H9 (cell line): Measurements from ENCODE around the gene CPLX1. TPM values are rescaled to one million over a fixed set of nuclear protein-coding genes. Genes with fewer than 3 reads are reported as not detected.

Source experiments
- DNase-seq: peaks from one replicate; pipeline ENCODE4 v3.0.0-alpha.2; 2017
- H2AFZ ChIP-seq: one replicate; pipeline ENCODE4 v1.6.1; 2013; ENCODE audit warnings: mild to moderate bottlenecking, low read length, control low read depth, moderate library complexity
- H2AK5ac ChIP-seq: 2 replicates; pipeline ENCODE4 v1.6.1; 2013; ENCODE audit warnings: low read length, control low read depth, mixed read lengths; ENCODE audit not compliant: insufficient read length
- H2BK120ac ChIP-seq: one replicate; pipeline ENCODE4 v1.6.1; 2013; ENCODE audit warnings: low read depth, mild to moderate bottlenecking, low read length, control low read depth, inconsistent platforms; ENCODE audit not compliant: poor library complexity, severe bottlenecking
- H2BK12ac ChIP-seq: 2 replicates; pipeline ENCODE4 v1.6.1; 2013; ENCODE audit warnings: low read length, control low read depth, mixed read lengths, low read depth; ENCODE audit not compliant: insufficient read length
- H2BK15ac ChIP-seq: 2 replicates; pipeline ENCODE4 v1.6.1; 2013; ENCODE audit warnings: low read depth, low read length, control low read depth
- H2BK20ac ChIP-seq: one replicate; pipeline ENCODE4 v1.6.1; 2013; ENCODE audit warnings: low read depth, mild to moderate bottlenecking, low read length, control low read depth, inconsistent platforms; ENCODE audit not compliant: poor library complexity, severe bottlenecking
- H2BK5ac ChIP-seq: 2 replicates; pipeline ENCODE4 v1.6.1; 2013; ENCODE audit warnings: low read length, control low read depth, mixed read lengths; ENCODE audit not compliant: insufficient read length
- H3K14ac ChIP-seq: 2 replicates; pipeline ENCODE4 v1.6.1; 2013; ENCODE audit warnings: low read length, control low read depth; ENCODE audit not compliant: insufficient read depth
- H3K18ac ChIP-seq: 2 replicates; pipeline ENCODE4 v1.6.1; 2013; ENCODE audit warnings: low read depth, mild to moderate bottlenecking, mixed read lengths, low read length, control low read depth; ENCODE audit not compliant: insufficient read length
- H3K23ac ChIP-seq: 2 replicates; pipeline ENCODE4 v1.6.1; 2013; ENCODE audit warnings: low read length, control low read depth, mixed read lengths, low read depth; ENCODE audit not compliant: insufficient read length
- H3K23me2 ChIP-seq: 2 replicates; pipeline ENCODE4 v1.6.1; 2013; ENCODE audit warnings: low read depth, mild to moderate bottlenecking, mixed read lengths, low read length, control low read depth; ENCODE audit not compliant: insufficient read length, poor library complexity, severe bottlenecking
- H3K27ac ChIP-seq: 2 replicates; pipeline ENCODE4 v1.5.1; 2013; ENCODE audit warnings: low read length, control low read depth, mixed read lengths, low read depth; ENCODE audit not compliant: insufficient read length
- H3K27me3 ChIP-seq: 2 replicates; pipeline ENCODE4 v1.6.1; 2013; ENCODE audit warnings: low read length, control low read depth, inconsistent platforms; ENCODE audit not compliant: insufficient read depth
- H3K4ac ChIP-seq: 2 replicates; pipeline ENCODE4 v1.6.1; 2013; ENCODE audit warnings: low read depth, mild to moderate bottlenecking, control low read depth, inconsistent platforms, low read length, moderate library complexity
- H3K4me1 ChIP-seq: 2 replicates; pipeline ENCODE4 v1.6.1; 2013; ENCODE audit warnings: low read length, control low read depth, inconsistent platforms; ENCODE audit not compliant: insufficient read depth
- H3K4me2 ChIP-seq: 2 replicates; pipeline ENCODE4 v1.6.1; 2013; ENCODE audit warnings: low read length, control low read depth, mixed read lengths; ENCODE audit not compliant: insufficient read length, insufficient read depth
- H3K56ac ChIP-seq: 2 replicates; pipeline ENCODE4 v1.6.1; 2013; ENCODE audit warnings: low read depth, mild to moderate bottlenecking, mixed read lengths, low read length, control low read depth; ENCODE audit not compliant: insufficient read length
- H3K79me1 ChIP-seq: 2 replicates; pipeline ENCODE4 v1.6.1; 2013; ENCODE audit warnings: low read depth, mild to moderate bottlenecking, moderate library complexity, low read length, control low read depth, inconsistent platforms; ENCODE audit not compliant: insufficient read depth, poor library complexity, severe bottlenecking
- H3K79me2 ChIP-seq: 2 replicates; pipeline ENCODE4 v1.6.1; 2013; ENCODE audit warnings: low read length, control low read depth, inconsistent platforms; ENCODE audit not compliant: insufficient read depth
- H3K9ac ChIP-seq: 2 replicates; pipeline ENCODE4 v1.6.1; 2013; ENCODE audit warnings: low read length, control low read depth, mixed read lengths; ENCODE audit not compliant: insufficient read length; ENCODE audit errors: extremely low read depth
- H3K9me3 ChIP-seq: one replicate; pipeline ENCODE4 v1.6.1; 2013; ENCODE audit warnings: low read depth, low read length, inconsistent platforms; ENCODE audit not compliant: control insufficient read depth
- H3T11ph ChIP-seq: one replicate; pipeline ENCODE4 v1.6.1; 2013; ENCODE audit warnings: mild to moderate bottlenecking, low read length, control low read depth, inconsistent platforms
- H4K20me1 ChIP-seq: one replicate; pipeline ENCODE4 v1.6.1; 2013; ENCODE audit not compliant: control insufficient read depth, insufficient read length, insufficient read depth
- H4K5ac ChIP-seq: 2 replicates; pipeline ENCODE4 v1.6.1; 2013; ENCODE audit warnings: low read depth, mild to moderate bottlenecking, mixed read lengths, low read length, control low read depth; ENCODE audit not compliant: insufficient read length
- H4K8ac ChIP-seq: replicated peaks from 2 replicates; pipeline ENCODE4 v1.6.1; 2013; ENCODE audit warnings: low read length, control low read depth, mixed read lengths, low read depth; ENCODE audit not compliant: insufficient read length
- H4K91ac ChIP-seq: 2 replicates; pipeline ENCODE4 v1.6.1; 2013; ENCODE audit warnings: low read depth, mild to moderate bottlenecking, moderate library complexity, mixed read lengths, low read length, control low read depth; ENCODE audit not compliant: insufficient read length
- H3K27ac Mint-ChIP-seq, 3 experiments: 2 replicates in 2 of 3; 3 replicates in 1 of 3; pipeline ENCODE4 v1.8.0; 2020 to 2021; ENCODE audit warnings: mixed read lengths in 3 of 3, mild to moderate bottlenecking in 1 of 3, moderate library complexity in 1 of 3
- H3K27me3 Mint-ChIP-seq: 2 replicates; pipeline ENCODE4 v1.8.0; 2021; ENCODE audit warnings: low read depth, mild to moderate bottlenecking, moderate library complexity, mixed read lengths
- H3K36me3 Mint-ChIP-seq, 3 experiments: 2 replicates in 2 of 3; 3 replicates in 1 of 3; pipeline ENCODE4 v1.8.0; 2020 to 2021; ENCODE audit warnings: low read depth in 3 of 3, mixed read lengths in 3 of 3; ENCODE audit not compliant: insufficient read depth in 1 of 3
- H3K4me1 Mint-ChIP-seq, 2 experiments: 2 replicates each; pipeline ENCODE4 v1.8.0; 2020; ENCODE audit warnings: mixed read lengths in 2 of 2
- H3K4me3 Mint-ChIP-seq, 2 experiments: 2 replicates in 1 of 2; 3 replicates in 1 of 2; pipeline ENCODE4 v1.8.0; 2020 to 2021; ENCODE audit warnings: mild to moderate bottlenecking in 2 of 2, mixed read lengths in 2 of 2, moderate library complexity in 1 of 2
- H3K9me3 Mint-ChIP-seq, 2 experiments: 2 replicates in 1 of 2; 3 replicates in 1 of 2; pipeline ENCODE4 v1.8.0; 2020; ENCODE audit warnings: mild to moderate bottlenecking in 2 of 2, mixed read lengths in 2 of 2, moderate library complexity in 1 of 2
- WGBS: extraction: QIAGEN DNeasy Blood & Tissue Kit; methylation state at CpG from one replicate; pipeline ENCODE4 v1.1.7; 2013; ENCODE audit warnings: missing lambda C conversion rate, low lambda C conversion rate, mixed read lengths; ENCODE audit not compliant: insufficient read length; ENCODE audit errors: extremely low coverage; 5-methylcytosine and 5-hydroxymethylcytosine counted together
- total RNA-seq: library from RNA; stranded (reverse); gene quantifications from 2 replicates; pipeline ENCODE4 v1.2.1, GENCODE V29; 2021
- TF ChIP-seq, protein P1 (sequence below): fragments of 200-600 bp; sonication (generic); conservative IDR thresholded peaks from 3 replicates; pipeline ENCODE4 v1.8.0; 2021; ENCODE audit warnings: antibody characterized with exemption, mild to moderate bottlenecking

CPLX1 gene
- total RNA-seq, 1 experiment from 2014 or later, result 0.90 TPM

DNA sequence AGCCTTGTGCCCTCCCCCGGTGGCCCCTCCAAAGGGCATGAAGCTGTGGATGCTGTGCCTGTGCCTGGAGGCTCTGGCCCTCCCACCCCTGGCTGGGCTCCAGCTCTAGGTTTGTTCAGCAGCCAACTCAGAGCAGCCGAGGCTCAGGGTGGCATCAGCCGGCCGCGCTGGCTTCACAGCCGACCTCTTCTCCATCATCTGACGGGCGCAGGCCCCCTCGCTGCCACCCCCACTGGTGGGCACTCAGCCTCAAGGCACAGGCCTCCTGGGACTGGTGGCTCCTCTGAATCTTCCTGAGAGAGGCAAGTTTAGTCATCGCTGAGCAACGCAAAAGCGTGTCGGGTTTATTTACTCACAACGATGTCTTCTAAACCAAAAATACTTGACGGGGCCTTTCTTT, 74.3 kb downstream of the CPLX1 start:
- peak overlapping the region in 1 of 3 experiments; percentile 46; a peak in 1 of 7 replicates for H3K27ac Mint-ChIP-seq
- H4K20me1 ChIP-seq, result no peaks in the 10 kb centered on the region
- H3T11ph ChIP-seq, result no peak overlapping the region
- no peaks in the 10 kb centered on the region for H3K23me2 ChIP-seq
- H3K4me2 ChIP-seq, result no peak overlapping the region
- H3K9ac ChIP-seq, result no peak overlapping the region
- H4K5ac ChIP-seq, result no peak overlapping the region
- WGBS, result no CpG with 5 or more reads among the region's 15 CpGs
- H3K56ac ChIP-seq, result no peak overlapping the region
- TF ChIP-seq, protein P1, sequence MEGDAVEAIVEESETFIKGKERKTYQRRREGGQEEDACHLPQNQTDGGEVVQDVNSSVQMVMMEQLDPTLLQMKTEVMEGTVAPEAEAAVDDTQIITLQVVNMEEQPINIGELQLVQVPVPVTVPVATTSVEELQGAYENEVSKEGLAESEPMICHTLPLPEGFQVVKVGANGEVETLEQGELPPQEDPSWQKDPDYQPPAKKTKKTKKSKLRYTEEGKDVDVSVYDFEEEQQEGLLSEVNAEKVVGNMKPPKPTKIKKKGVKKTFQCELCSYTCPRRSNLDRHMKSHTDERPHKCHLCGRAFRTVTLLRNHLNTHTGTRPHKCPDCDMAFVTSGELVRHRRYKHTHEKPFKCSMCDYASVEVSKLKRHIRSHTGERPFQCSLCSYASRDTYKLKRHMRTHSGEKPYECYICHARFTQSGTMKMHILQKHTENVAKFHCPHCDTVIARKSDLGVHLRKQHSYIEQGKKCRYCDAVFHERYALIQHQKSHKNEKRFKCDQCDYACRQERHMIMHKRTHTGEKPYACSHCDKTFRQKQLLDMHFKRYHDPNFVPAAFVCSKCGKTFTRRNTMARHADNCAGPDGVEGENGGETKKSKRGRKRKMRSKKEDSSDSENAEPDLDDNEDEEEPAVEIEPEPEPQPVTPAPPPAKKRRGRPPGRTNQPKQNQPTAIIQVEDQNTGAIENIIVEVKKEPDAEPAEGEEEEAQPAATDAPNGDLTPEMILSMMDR, result no peak
- H3K14ac ChIP-seq, result no peak overlapping the region
- H3K4ac ChIP-seq, result no peak overlapping the region
- no peak overlapping the region for H4K8ac ChIP-seq
- H3K4me1 ChIP-seq, result no peaks in the 10 kb centered on the region
- H3K79me2 ChIP-seq, result no peaks in the 10 kb centered on the region
- H3K27ac ChIP-seq, result no peak overlapping the region
- H2BK120ac ChIP-seq, result no peak overlapping the region
- H2BK12ac ChIP-seq, result no peak overlapping the region
- H3K27me3 Mint-ChIP-seq, result no peaks in the 10 kb centered on the region; the same call in 1 of the 2 replicates
- DNase-seq, result no peak
- no peak overlapping the region for H3K23ac ChIP-seq
- H3K9me3 ChIP-seq, result no peaks in the 10 kb centered on the region
- H3K36me3 Mint-ChIP-seq, result peaks cover 32 to 69% (median 65%) of the 10 kb centered on the region in 3 experiments
- H3K4me3 Mint-ChIP-seq, result no peak overlapping the region
- H3K27me3 ChIP-seq, result no peaks in the 10 kb centered on the region
- no peak overlapping the region for H4K91ac ChIP-seq
- H2BK20ac ChIP-seq, result no peak overlapping the region
- no peak overlapping the region for H2AK5ac ChIP-seq
- no peak overlapping the region for H2BK15ac ChIP-seq
- no peak overlapping the region for H3K18ac ChIP-seq
- H2BK5ac ChIP-seq, result no peak overlapping the region
- no peaks in the 10 kb centered on the region for H3K4me1 Mint-ChIP-seq
- peaks cover 0 to 3% of the 10 kb centered on the region in 2 experiments; a peak in 1 of 5 replicates for H3K9me3 Mint-ChIP-seq
- no peak overlapping the region for H2AFZ ChIP-seq
- H3K79me1 ChIP-seq, result peaks cover 2% of the 10 kb centered on the region
